Thyroid gland (tissue), 4 donors: Measurements from ENCODE around the gene MAS1L.

Source experiments
- POLR2A ChIP-seq, 2 donors: fragments of 450-650 bp; IDR thresholded peaks; one replicate each; pipeline ENCODE4 v1.6.1; 2017; ENCODE audit warnings: antibody characterized with exemption in 2 of 2, mild to moderate bottlenecking in 2 of 2, moderate library complexity in 1 of 2
- TF ChIP-seq, protein P1 (sequence below), 6 experiments: fragments of 200-600 bp in 3 of 6; fragments of 450-650 bp in 3 of 6; sonication (generic) in 3 of 6; IDR thresholded peaks; one replicate each; pipeline ENCODE4 v1.5.1; 2016 to 2019; ENCODE audit warnings: antibody characterized with exemption in 6 of 6, mild to moderate bottlenecking in 2 of 6, inconsistent platforms in 1 of 6, moderate library complexity in 1 of 6

DNA sequence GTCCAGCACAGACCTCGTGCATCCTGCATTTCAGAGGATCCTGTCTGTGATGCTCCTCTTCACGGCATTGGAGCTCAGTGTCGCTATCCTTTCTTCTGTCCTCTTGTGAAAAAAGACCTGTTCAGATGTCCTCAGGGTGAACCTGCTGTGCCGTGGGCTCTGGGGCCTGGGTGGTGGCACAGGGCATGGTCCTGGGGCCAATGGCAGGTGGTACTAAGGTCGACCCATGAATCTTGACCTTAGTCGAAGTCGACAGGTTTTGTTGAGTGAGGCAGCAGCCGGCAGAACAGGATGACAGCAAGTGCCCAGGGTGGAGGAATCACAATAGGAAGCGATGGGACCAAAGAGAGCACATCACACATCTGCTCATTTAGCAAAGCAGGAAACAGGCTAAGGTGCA lies 22.0 kb upstream of the MAS1L start:
- TF ChIP-seq, protein P1, sequence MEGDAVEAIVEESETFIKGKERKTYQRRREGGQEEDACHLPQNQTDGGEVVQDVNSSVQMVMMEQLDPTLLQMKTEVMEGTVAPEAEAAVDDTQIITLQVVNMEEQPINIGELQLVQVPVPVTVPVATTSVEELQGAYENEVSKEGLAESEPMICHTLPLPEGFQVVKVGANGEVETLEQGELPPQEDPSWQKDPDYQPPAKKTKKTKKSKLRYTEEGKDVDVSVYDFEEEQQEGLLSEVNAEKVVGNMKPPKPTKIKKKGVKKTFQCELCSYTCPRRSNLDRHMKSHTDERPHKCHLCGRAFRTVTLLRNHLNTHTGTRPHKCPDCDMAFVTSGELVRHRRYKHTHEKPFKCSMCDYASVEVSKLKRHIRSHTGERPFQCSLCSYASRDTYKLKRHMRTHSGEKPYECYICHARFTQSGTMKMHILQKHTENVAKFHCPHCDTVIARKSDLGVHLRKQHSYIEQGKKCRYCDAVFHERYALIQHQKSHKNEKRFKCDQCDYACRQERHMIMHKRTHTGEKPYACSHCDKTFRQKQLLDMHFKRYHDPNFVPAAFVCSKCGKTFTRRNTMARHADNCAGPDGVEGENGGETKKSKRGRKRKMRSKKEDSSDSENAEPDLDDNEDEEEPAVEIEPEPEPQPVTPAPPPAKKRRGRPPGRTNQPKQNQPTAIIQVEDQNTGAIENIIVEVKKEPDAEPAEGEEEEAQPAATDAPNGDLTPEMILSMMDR (IDR thresholded peaks at IDR 0.05): no peak
- TF ChIP-seq POLR2A (IDR thresholded peaks at IDR 0.05): no peak
